Measurements from ENCODE around the gene RAPGEF4. TPM values are rescaled to one million over a fixed set of nuclear protein-coding genes. Genes with fewer than 3 reads are reported as not detected.

Gene RAPGEF4
- total and polyA plus RNA-seq, 2 of the 13 experiments (the other 11 are each of a cell fraction or from before 2014, with no cell fraction given) = 0.78 to 0.91 TPM

DNA sequence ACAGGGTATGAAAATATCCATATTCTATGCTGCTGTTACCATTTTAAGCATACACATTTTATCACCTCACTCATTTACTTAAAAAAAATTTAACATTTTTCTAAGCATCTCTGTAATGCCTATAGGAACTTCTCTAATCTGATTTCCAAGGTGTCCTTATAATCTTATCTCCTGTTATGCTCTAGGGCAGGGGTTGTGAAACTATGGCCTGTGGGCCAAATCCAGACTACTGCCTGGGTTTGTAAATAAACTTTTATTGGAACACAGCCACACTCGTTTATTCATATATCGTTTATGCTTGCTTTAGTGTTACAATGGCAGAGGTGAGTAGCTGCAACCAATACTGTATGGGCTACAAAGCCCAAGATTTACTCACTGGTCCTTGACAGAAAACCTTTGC, 151.6 kb downstream of the RAPGEF4 start:
- ChIA-PET CTCF (ENCODE audit: low intra/inter-chr PET ratio, low total read pairs) (no interaction called here), POLR2A (no interaction called here)
- intact Hi-C loops (cut with micrococcal nuclease; ENCODE audit: unreplicated experiment) (no loop called here), in situ Hi-C loops (cut with HindIII; ENCODE audit: extremely low pct_ligation_motif_present, low pct_unique_long_range_greater_than_20kb) (no loop called here)
- Histone ChIP-seq H3K27me3 (ENCODE audit: control insufficient read depth in 1 of 2, insufficient read depth in 2 of 2, low read length in 2 of 2) (peaks cover 0 to 7% of the 10 kb centered on the region in 2 experiments; a peak in 2 of 5 replicates), H3K9ac (ENCODE audit: insufficient read depth, low read depth, low read length) (no peak overlapping the region), H4K20me1 (ENCODE audit: insufficient read depth, low read length) (no peaks in the 10 kb centered on the region), H3K27ac (ENCODE audit: extremely low read length, insufficient read depth, low read length) (no peak overlapping the region), H3K4me1 (ENCODE audit: insufficient read depth, low read length) (no peaks in the 10 kb centered on the region), H3K36me3 (replicated peaks in 1 of 2; ENCODE audit: control insufficient read depth in 1 of 2, insufficient read depth in 2 of 2, low read length in 2 of 2) (no peaks in the 10 kb centered on the region), H2AFZ (ENCODE audit: low read length) (no peak overlapping the region), H3K4me3 (replicated peaks in 1 of 3; ENCODE audit: insufficient read depth in 1 of 3, low read depth in 2 of 3, low read length in 3 of 3) (no peak overlapping the region), H3K4me2 (ENCODE audit: low read depth, low read length) (no peak overlapping the region), H3K9me3 (ENCODE audit: low read length) (no peaks in the 10 kb centered on the region), H3K79me2 (ENCODE audit: insufficient read depth, low read length) (no peaks in the 10 kb centered on the region)
- no peak for ATAC-seq
- no TSS peak for BruUV-seq (replicated peaks)
- no peak for TF ChIP-seq SIX1 (CRISPR knock-in tag; IDR thresholded peaks at IDR 0.05; ENCODE audit: borderline replicate concordance)
- TF ChIP-seq, protein P1, sequence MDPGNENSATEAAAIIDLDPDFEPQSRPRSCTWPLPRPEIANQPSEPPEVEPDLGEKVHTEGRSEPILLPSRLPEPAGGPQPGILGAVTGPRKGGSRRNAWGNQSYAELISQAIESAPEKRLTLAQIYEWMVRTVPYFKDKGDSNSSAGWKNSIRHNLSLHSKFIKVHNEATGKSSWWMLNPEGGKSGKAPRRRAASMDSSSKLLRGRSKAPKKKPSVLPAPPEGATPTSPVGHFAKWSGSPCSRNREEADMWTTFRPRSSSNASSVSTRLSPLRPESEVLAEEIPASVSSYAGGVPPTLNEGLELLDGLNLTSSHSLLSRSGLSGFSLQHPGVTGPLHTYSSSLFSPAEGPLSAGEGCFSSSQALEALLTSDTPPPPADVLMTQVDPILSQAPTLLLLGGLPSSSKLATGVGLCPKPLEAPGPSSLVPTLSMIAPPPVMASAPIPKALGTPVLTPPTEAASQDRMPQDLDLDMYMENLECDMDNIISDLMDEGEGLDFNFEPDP (CRISPR knock-in tag; conservative IDR thresholded peaks at IDR 0.05) = no peak
- WGBS (ENCODE audit: low lambda C conversion rate) = 26% methylated on average over 2 of the region's 2 CpGs
- FAIRE-seq = no peak
- no peak for DNase-seq (ENCODE audit: low spot score)

DNA sequence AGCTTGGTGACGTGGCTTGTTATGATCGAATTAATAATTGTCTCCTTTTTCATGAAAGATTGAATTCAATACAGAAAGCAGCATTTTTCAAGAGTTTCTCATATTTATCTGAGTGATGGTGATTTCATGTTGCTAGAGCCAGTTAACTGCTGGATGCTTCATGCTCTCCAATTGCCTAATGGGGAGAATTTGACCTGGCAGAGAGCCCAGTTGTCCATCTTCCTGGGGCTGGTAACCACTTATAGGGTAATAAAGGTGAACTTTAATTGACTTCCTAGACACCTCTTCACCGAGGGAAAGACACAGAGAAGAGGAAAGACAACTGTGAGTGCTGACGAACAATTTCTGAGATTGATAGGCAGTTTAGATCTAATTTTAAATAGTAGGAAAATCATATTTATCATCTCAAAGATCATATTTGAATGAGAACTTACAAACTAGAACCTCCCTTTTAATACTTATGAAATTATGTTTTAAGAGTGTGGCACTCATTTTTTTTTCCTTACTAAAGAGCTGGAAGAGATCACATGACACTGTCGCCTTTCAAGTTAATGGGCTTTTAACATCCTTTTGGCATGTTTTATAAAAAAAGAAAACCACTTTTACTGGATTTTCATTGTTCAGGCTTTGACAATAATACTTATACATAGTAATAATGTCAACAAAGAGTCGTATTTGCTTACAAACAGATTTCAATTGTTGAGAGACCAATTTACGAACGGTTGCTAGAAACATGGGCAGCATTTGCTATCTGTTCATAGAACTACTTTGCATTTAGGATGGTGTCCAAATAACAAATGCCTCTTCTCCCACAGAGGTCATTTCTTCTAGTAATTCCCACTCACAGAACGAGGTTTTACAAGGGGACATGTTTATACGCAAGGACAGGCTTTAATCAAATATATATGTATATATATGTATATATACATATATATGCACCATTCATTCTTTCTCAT, 153.3 kb downstream of the RAPGEF4 start:
- no peak for DNase-seq (ENCODE audit: low spot score)
- in situ Hi-C loops (cut with HindIII; ENCODE audit: extremely low pct_ligation_motif_present, low pct_unique_long_range_greater_than_20kb) = no loop called here
- TF ChIP-seq ZNF75D (CRISPR knock-in tag; IDR thresholded peaks at IDR 0.05; ENCODE audit: borderline replicate concordance) (no peak), ZFP41 (CRISPR knock-in tag; IDR thresholded peaks at IDR 0.05; ENCODE audit: borderline replicate concordance) (no peak), ZNF83 (CRISPR knock-in tag; IDR thresholded peaks at IDR 0.05; ENCODE audit: borderline replicate concordance) (no peak), ZNF713 (CRISPR knock-in tag; IDR thresholded peaks at IDR 0.05) (no peak), ZNF598 (CRISPR knock-in tag; IDR thresholded peaks at IDR 0.05; ENCODE audit: borderline replicate concordance) (no peak), ZNF484 (CRISPR knock-in tag; IDR thresholded peaks at IDR 0.05; ENCODE audit: borderline replicate concordance, low read depth) (no peak)
- TF ChIP-seq, protein P2, sequence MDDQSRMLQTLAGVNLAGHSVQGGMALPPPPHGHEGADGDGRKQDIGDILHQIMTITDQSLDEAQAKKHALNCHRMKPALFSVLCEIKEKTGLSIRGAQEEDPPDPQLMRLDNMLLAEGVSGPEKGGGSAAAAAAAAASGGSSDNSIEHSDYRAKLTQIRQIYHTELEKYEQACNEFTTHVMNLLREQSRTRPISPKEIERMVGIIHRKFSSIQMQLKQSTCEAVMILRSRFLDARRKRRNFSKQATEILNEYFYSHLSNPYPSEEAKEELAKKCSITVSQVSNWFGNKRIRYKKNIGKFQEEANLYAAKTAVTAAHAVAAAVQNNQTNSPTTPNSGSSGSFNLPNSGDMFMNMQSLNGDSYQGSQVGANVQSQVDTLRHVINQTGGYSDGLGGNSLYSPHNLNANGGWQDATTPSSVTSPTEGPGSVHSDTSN (CRISPR knock-in tag; IDR thresholded peaks at IDR 0.05; ENCODE audit: borderline replicate concordance) = no peak
- TF ChIP-seq, protein P3, sequence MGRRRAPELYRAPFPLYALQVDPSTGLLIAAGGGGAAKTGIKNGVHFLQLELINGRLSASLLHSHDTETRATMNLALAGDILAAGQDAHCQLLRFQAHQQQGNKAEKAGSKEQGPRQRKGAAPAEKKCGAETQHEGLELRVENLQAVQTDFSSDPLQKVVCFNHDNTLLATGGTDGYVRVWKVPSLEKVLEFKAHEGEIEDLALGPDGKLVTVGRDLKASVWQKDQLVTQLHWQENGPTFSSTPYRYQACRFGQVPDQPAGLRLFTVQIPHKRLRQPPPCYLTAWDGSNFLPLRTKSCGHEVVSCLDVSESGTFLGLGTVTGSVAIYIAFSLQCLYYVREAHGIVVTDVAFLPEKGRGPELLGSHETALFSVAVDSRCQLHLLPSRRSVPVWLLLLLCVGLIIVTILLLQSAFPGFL (CRISPR knock-in tag; IDR thresholded peaks at IDR 0.05) = no peak
- TF ChIP-seq, protein P4, sequence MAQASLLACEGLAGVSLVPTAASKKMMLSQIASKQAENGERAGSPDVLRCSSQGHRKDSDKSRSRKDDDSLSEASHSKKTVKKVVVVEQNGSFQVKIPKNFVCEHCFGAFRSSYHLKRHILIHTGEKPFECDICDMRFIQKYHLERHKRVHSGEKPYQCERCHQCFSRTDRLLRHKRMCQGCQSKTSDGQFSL (CRISPR knock-in tag; IDR thresholded peaks at IDR 0.05) = no peak

More for the DNA sequence above, 153.3 kb downstream of the RAPGEF4 start:
- no peak for ATAC-seq
- FAIRE-seq = no peak
- no peaks in the 10 kb centered on the region for H3K36me3 ChIP-seq (replicated peaks in 1 of 2; ENCODE audit: control insufficient read depth in 1 of 2, insufficient read depth in 2 of 2, low read length in 2 of 2)
- H3K4me3 ChIP-seq (replicated peaks in 1 of 3; ENCODE audit: insufficient read depth in 1 of 3, low read depth in 2 of 3, low read length in 3 of 3) = no peak overlapping the region
- H3K27ac ChIP-seq (ENCODE audit: extremely low read length, insufficient read depth, low read length) = no peak overlapping the region
- peaks cover 0 to 15% of the 10 kb centered on the region in 2 experiments; a peak in 2 of 5 replicates for H3K27me3 ChIP-seq (ENCODE audit: control insufficient read depth in 1 of 2, insufficient read depth in 2 of 2, low read length in 2 of 2)
- no peaks in the 10 kb centered on the region for H3K79me2 ChIP-seq (ENCODE audit: insufficient read depth, low read length)
- intact Hi-C loops (cut with micrococcal nuclease; ENCODE audit: unreplicated experiment) = no loop called here
- no peaks in the 10 kb centered on the region for H3K4me1 ChIP-seq (ENCODE audit: insufficient read depth, low read length)
- WGBS (ENCODE audit: low lambda C conversion rate) = 30% methylated on average over 10 of the region's 10 CpGs
- H2AFZ ChIP-seq (ENCODE audit: low read length) = no peak overlapping the region
- no peak overlapping the region for H3K9ac ChIP-seq (ENCODE audit: insufficient read depth, low read depth, low read length)
- H4K20me1 ChIP-seq (ENCODE audit: insufficient read depth, low read length) = no peaks in the 10 kb centered on the region
- BruUV-seq (replicated peaks) = no TSS peak
- ChIA-PET POLR2A (no interaction called here), CTCF (ENCODE audit: low intra/inter-chr PET ratio, low total read pairs) (no interaction called here)
- H3K4me2 ChIP-seq (ENCODE audit: low read depth, low read length) = no peak overlapping the region
- H3K9me3 ChIP-seq (ENCODE audit: low read length) = no peaks in the 10 kb centered on the region

All from HepG2 (cell line).